CD4-positive, alpha-beta T cell (primary cell): ENCODE results near the gene PROB1. TPM values are rescaled to one million over a fixed set of nuclear protein-coding genes. Genes with fewer than 3 reads are reported as not detected.

Source experiments
- ATAC-seq: fragments of 200-7000 bp; cut with Tn5 transposase; one replicate; pipeline ENCODE4 v1.10.0; 2022; ENCODE audit warnings: mild to moderate bottlenecking; ENCODE audit not compliant: poor library complexity
- CTCF ChIA-PET: fragments of 350-600 bp; sonication (Branson Sonifier 250); formaldehyde crosslinking; loops from one replicate; lab custom pipeline; 2021; ENCODE audit warnings: antibody characterized with exemption, inconsistent platforms; lab: Charles Lee
- POLR2A ChIA-PET: fragments of 350-600 bp; sonication (Branson Sonifier 250); formaldehyde crosslinking; loops from one replicate; lab custom pipeline; 2021; ENCODE audit warnings: antibody characterized with exemption, inconsistent platforms; lab: Charles Lee
- DNase-seq, 14 experiments: peaks; one replicate each; pipeline ENCODE4 v3.0.0-alpha.2; 2013 to 2020; ENCODE audit warnings: mixed read lengths in 2 of 14
- H3K27ac ChIP-seq, 2 donors: one replicate each; pipeline versions ENCODE4 v1.5.1 to v1.7.0; 2013; ENCODE audit warnings: low read length in 2 of 2, low read depth in 1 of 2, mild to moderate bottlenecking in 1 of 2
- H3K27me3 ChIP-seq, 2 experiments: 1 replicate in 1 of 2; 2 replicates in 1 of 2; pipeline versions ENCODE4 v1.6.1 to v1.7.0; 2013; ENCODE audit warnings: low read length in 2 of 2, control low read depth in 1 of 2, mild to moderate bottlenecking in 1 of 2, moderate library complexity in 1 of 2; ENCODE audit not compliant: insufficient read depth in 2 of 2, control insufficient read depth in 1 of 2
- H3K36me3 ChIP-seq: one replicate; pipeline ENCODE4 v1.6.1; 2013; ENCODE audit warnings: low read length, control low read depth; ENCODE audit not compliant: insufficient read depth
- H3K4me1 ChIP-seq: one replicate; pipeline ENCODE4 v1.6.1; 2013; ENCODE audit warnings: low read length, control low read depth; ENCODE audit not compliant: insufficient read depth
- H3K4me3 ChIP-seq: one replicate; pipeline ENCODE4 v1.5.1; 2013; ENCODE audit warnings: mild to moderate bottlenecking, low read length, moderate library complexity
- H3K9me3 ChIP-seq, 2 experiments: 1 replicate in 1 of 2; 2 replicates in 1 of 2; pipeline versions ENCODE4 v1.6.1 to v1.7.0; 2013; ENCODE audit warnings: low read length in 2 of 2, mild to moderate bottlenecking in 2 of 2, control low read depth in 1 of 2, moderate library complexity in 1 of 2; ENCODE audit not compliant: control insufficient read depth in 1 of 2, insufficient read depth in 1 of 2
- H3K27ac Mint-ChIP-seq: one replicate; pipeline ENCODE4 v1.8.0; 2020; ENCODE audit warnings: mixed read lengths
- H3K27me3 Mint-ChIP-seq: one replicate; pipeline ENCODE4 v1.8.0; 2021; ENCODE audit warnings: mixed read lengths
- H3K36me3 Mint-ChIP-seq: one replicate; pipeline ENCODE4 v1.8.0; 2021; ENCODE audit warnings: low read depth, mixed read lengths
- H3K4me1 Mint-ChIP-seq: one replicate; pipeline ENCODE4 v1.8.0; 2021; ENCODE audit warnings: low read depth, mixed read lengths
- H3K4me3 Mint-ChIP-seq: one replicate; pipeline ENCODE4 v1.8.0; 2020; ENCODE audit warnings: mild to moderate bottlenecking, mixed read lengths
- H3K9me3 Mint-ChIP-seq: one replicate; pipeline ENCODE4 v1.8.0; 2020; ENCODE audit warnings: mixed read lengths
- CTCF ChIP-seq: fragments of 200-600 bp; IDR thresholded peaks from one replicate; pipeline ENCODE4 v1.8.0; 2022; ENCODE audit warnings: antibody characterized with exemption, mild to moderate bottlenecking
- intact Hi-C, 2 experiments: fragments of 100-400 bp; cut with DNase I in 1 of 2; cut with micrococcal nuclease in 1 of 2; formaldehyde crosslinking; loops; one replicate each; pipeline versions ENCODE4 v1.15.1 to v1.9.0; 2023 to 2025; cut with DNase I, micrococcal nuclease
- total RNA-seq, 174 experiments: library from RNA in 2 of 174; stranded (reverse) in 2 of 174; gene quantifications; one replicate each; pipeline ENCODE4 v1.2.3 and lab custom pipeline; 2021 to 2026

The PROB1 gene
- total RNA-seq, 2 experiments from 2014 or later: 0.25 to 0.41 TPM

- H3K9me3 ChIP-seq: no peaks in the 10 kb centered on the region
- H3K27ac Mint-ChIP-seq: no peak overlapping the region
- H3K27ac ChIP-seq: no peak overlapping the region
- H3K36me3 Mint-ChIP-seq: peaks cover 57% of the 10 kb centered on the region
- H3K27me3 ChIP-seq: no peaks in the 10 kb centered on the region
- no peak for TF ChIP-seq CTCF
- peaks cover 23% of the 10 kb centered on the region for H3K4me1 Mint-ChIP-seq
- no peaks in the 10 kb centered on the region for H3K27me3 Mint-ChIP-seq
- H3K9me3 Mint-ChIP-seq: no peaks in the 10 kb centered on the region
- ATAC-seq (no peak), DNase-seq (no peak)
- POLR2A ChIA-PET: interaction anchor here (1.4 kb wide), 1 partner anchor 68 kb away, joined by 3 read pairs; no protein-coding TSS in a partner anchor
- H3K4me1 ChIP-seq: peaks cover 6% of the 10 kb centered on the region
- H3K4me3 Mint-ChIP-seq: no peak overlapping the region
- CTCF ChIA-PET: no interaction called here
- no peak overlapping the region for H3K4me3 ChIP-seq
- H3K36me3 ChIP-seq: peaks cover 11% of the 10 kb centered on the region
- intact Hi-C loops: loop anchor here in 1 of 2 experiments (10.0 kb wide), 1 partner anchor 189 kb away; no protein-coding TSS in a partner anchor
Observed at GRCh38 chr5:139425497-139425896, 30.6 kb upstream of the PROB1 start.

- Histone ChIP-seq H3K36me3 (peaks cover 16% of the 10 kb centered on the region), H3K9me3 (no peaks in the 10 kb centered on the region), H3K27ac (no peak overlapping the region), H3K4me3 (no peak overlapping the region), H3K4me1 (peaks cover 2% of the 10 kb centered on the region), H3K27me3 (no peaks in the 10 kb centered on the region)
- ATAC-seq: peak; percentile 99
- POLR2A ChIA-PET: interaction anchor here (0.9 to 2.9 kb wide), 12 partner anchors 15 to 143 kb away, joined by 3 to 33 read pairs (median 6); partner anchors contain the start of genes DNAJC18, MATR3, SMIM33 and SPATA24
- CTCF ChIA-PET: interaction anchor here (0.6 to 7.2 kb wide), 36 partner anchors 9 to 343 kb away, joined by 3 to 132 read pairs (median 4); partner anchors contain the start of genes DNAJC18, ECSCR, PAIP2 and SPATA24
- DNase-seq: peak in 10 of 14 experiments; percentile 28 to 87 (median 50)
- intact Hi-C loops: loop anchor here (1.0 to 10.0 kb wide), 8 partner anchors 36 to 345 kb away; partner anchors contain the start of gene SMIM33 (in 1 of the 2)
- no peaks in the 10 kb centered on the region for H3K27me3 Mint-ChIP-seq
- peaks cover 60% of the 10 kb centered on the region for H3K36me3 Mint-ChIP-seq
- TF ChIP-seq CTCF: peak; percentile 93
- peak overlapping the region; percentile 3 for H3K27ac Mint-ChIP-seq
- peaks cover 14% of the 10 kb centered on the region for H3K4me1 Mint-ChIP-seq
- H3K9me3 Mint-ChIP-seq: no peaks in the 10 kb centered on the region
- H3K4me3 Mint-ChIP-seq: no peak overlapping the region
Observed at GRCh38 chr5:139422307-139422893, 27.5 kb upstream of the PROB1 start.

- no peaks in the 10 kb centered on the region for H3K9me3 Mint-ChIP-seq
- ATAC-seq (no peak), DNase-seq (no peak)
- intact Hi-C loops: loop anchor here (5.0 to 10.0 kb wide), 4 partner anchors 53 to 348 kb away; partner anchors contain the start of gene SMIM33 (in 1 of the 2)
- Histone ChIP-seq H3K4me1 (peaks cover 14% of the 10 kb centered on the region), H3K27ac (no peak overlapping the region), H3K4me3 (no peak overlapping the region), H3K27me3 (no peaks in the 10 kb centered on the region), H3K36me3 (peaks cover 11% of the 10 kb centered on the region), H3K9me3 (no peaks in the 10 kb centered on the region)
- H3K27ac Mint-ChIP-seq: no peak overlapping the region
- H3K27me3 Mint-ChIP-seq: no peaks in the 10 kb centered on the region
- peaks cover 28% of the 10 kb centered on the region for H3K4me1 Mint-ChIP-seq
- TF ChIP-seq CTCF: no peak
- no peak overlapping the region for H3K4me3 Mint-ChIP-seq
- peaks cover 46% of the 10 kb centered on the region for H3K36me3 Mint-ChIP-seq
- CTCF ChIA-PET: interaction anchor here (0.9 to 7.2 kb wide), 5 partner anchors 17 to 99 kb away, joined by 3 to 132 read pairs (median 3); partner anchors contain the start of gene DNAJC18
- POLR2A ChIA-PET: interaction anchor here (1.9 kb wide), 1 partner anchor 16 kb away, joined by 5 read pairs; the partner anchor contains the start of gene SPATA24
Observed at GRCh38 chr5:139419226-139420192, 24.6 kb upstream of the PROB1 start.
